Measurements from ENCODE around the gene BAD.

The BAD gene

GRCh38 chr11:64284048-64284961 is at the start of gene BAD:
Gene BAD (minus strand): TSS chr11:64284665. CDS start chr11:64284368, 297 bp downstream.
- ChIA-PET CTCF (interaction anchor here (0.5 to 1.5 kb wide), 4 partner anchors 13 to 71 kb away, joined by 3 to 8 read pairs (median 3); no protein-coding TSS in a partner anchor), POLR2A (interaction anchor here (1.0 to 8.5 kb wide), 10 partner anchors 11 to 381 kb away, joined by 3 to 81 read pairs (median 6); partner anchors contain the start of genes ESRRA, PRDX5 and TRMT112)
- peak; percentile 97 for DNase-seq (ENCODE audit: extremely low spot score)
- TF ChIP-seq PKNOX1 (IDR thresholded peaks at IDR 0.05): peak; percentile 97
- no peak for TF ChIP-seq FOXK2 (IDR thresholded peaks at IDR 0.05)

- CTCF ChIA-PET: interaction anchor here (0.9 kb wide), 1 partner anchor 16 kb away, joined by 3 read pairs; the partner anchor contains the start of genes PRDX5 and TRMT112
- no peak for DNase-seq (ENCODE audit: extremely low spot score)
- TF ChIP-seq ELF4 (IDR thresholded peaks at IDR 0.05) (no peak), SUZ12 (IDR thresholded peaks at IDR 0.05) (no peak), ARNT (IDR thresholded peaks at IDR 0.05) (no peak), FOXA1 (IDR thresholded peaks at IDR 0.05) (no peak), ZNF384 (IDR thresholded peaks at IDR 0.05) (no peak), FOXM1 (IDR thresholded peaks at IDR 0.05; ENCODE audit: borderline replicate concordance) (no peak), CTBP1 (IDR thresholded peaks at IDR 0.05; ENCODE audit: borderline replicate concordance) (no peak), FOXK2 (IDR thresholded peaks at IDR 0.05) (no peak), TARDBP (IDR thresholded peaks at IDR 0.05) (no peak), BHLHE40 (IDR thresholded peaks at IDR 0.05; ENCODE audit: borderline replicate concordance) (no peak), LEF1 (IDR thresholded peaks at IDR 0.05; ENCODE audit: borderline replicate concordance) (no peak), SP1 (IDR thresholded peaks at IDR 0.05) (no peak), PKNOX1 (IDR thresholded peaks at IDR 0.05) (no peak), HDGF (IDR thresholded peaks at IDR 0.05; ENCODE audit: borderline replicate concordance) (no peak), NFRKB (IDR thresholded peaks at IDR 0.05) (no peak), L3MBTL2 (conservative IDR thresholded peaks at IDR 0.05) (no peak)
- POLR2A ChIA-PET: interaction anchor here (5.6 kb wide), 1 partner anchor 15 kb away, joined by 60 read pairs; the partner anchor contains the start of genes PRDX5 and TRMT112
These were observed 49.1 kb upstream of the BAD start for GRCh38 chr11:64333556-64333955.

GRCh38 chr11:64331569-64332371 is 47.3 kb upstream of the BAD start:
- POLR2A ChIA-PET: interaction anchor here (0.9 to 5.6 kb wide), 9 partner anchors 9 to 147 kb away, joined by 3 to 60 read pairs (median 5); partner anchors contain the start of genes ESRRA, GPR137, PPP1R14B and PRDX5
- CTCF ChIA-PET: interaction anchor here (0.8 to 2.2 kb wide), 9 partner anchors 9 to 127 kb away, joined by 4 to 13 read pairs (median 6); partner anchors contain the start of genes CATSPERZ, CCDC88B, PRDX5 and TRMT112
- DNase-seq (ENCODE audit: extremely low spot score): peak; percentile 59
- no peak for TF ChIP-seq ELF4 (IDR thresholded peaks at IDR 0.05)
- no peak for TF ChIP-seq TARDBP (IDR thresholded peaks at IDR 0.05)
- no peak for TF ChIP-seq ZNF384 (IDR thresholded peaks at IDR 0.05)
- TF ChIP-seq LEF1 (IDR thresholded peaks at IDR 0.05; ENCODE audit: borderline replicate concordance): no peak
- no peak for TF ChIP-seq FOXA1 (IDR thresholded peaks at IDR 0.05)

GRCh38 chr11:64330888-64331287 is 46.4 kb upstream of the BAD start:
- TF ChIP-seq FOXM1 (IDR thresholded peaks at IDR 0.05; ENCODE audit: borderline replicate concordance) (no peak), LEF1 (IDR thresholded peaks at IDR 0.05; ENCODE audit: borderline replicate concordance) (no peak), ZNF384 (IDR thresholded peaks at IDR 0.05) (no peak)
- no peak for DNase-seq (ENCODE audit: extremely low spot score)
- ChIA-PET CTCF (interaction anchor here (0.7 to 2.2 kb wide), 6 partner anchors 8 to 126 kb away, joined by 4 to 13 read pairs (median 6); partner anchors contain the start of genes CCDC88B, PRDX5 and TRMT112), POLR2A (interaction anchor here (1.0 to 5.6 kb wide), 7 partner anchors 8 to 146 kb away, joined by 3 to 60 read pairs (median 5); partner anchors contain the start of genes ESRRA, PPP1R14B, PRDX5 and STIP1)

- ChIA-PET CTCF (no interaction called here), POLR2A (interaction anchor here (1.3 to 5.6 kb wide), 2 partner anchors 9 to 10 kb away, joined by 9 to 60 read pairs; partner anchors contain the start of genes PRDX5 and TRMT112)
- no peak for DNase-seq (ENCODE audit: extremely low spot score)
- TF ChIP-seq ZNF384 (IDR thresholded peaks at IDR 0.05) (no peak), ARNT (IDR thresholded peaks at IDR 0.05) (no peak)
These were observed 43.5 kb upstream of the BAD start for GRCh38 chr11:64327993-64328392.

- POLR2A ChIA-PET: interaction anchor here (1.3 kb wide), 1 partner anchor 9 kb away, joined by 9 read pairs; the partner anchor contains the start of genes PRDX5 and TRMT112
- CTCF ChIA-PET: no interaction called here
- no peak for DNase-seq (ENCODE audit: extremely low spot score)
- TF ChIP-seq CTBP1 (IDR thresholded peaks at IDR 0.05; ENCODE audit: borderline replicate concordance) (no peak), NFRKB (IDR thresholded peaks at IDR 0.05) (no peak), SP1 (IDR thresholded peaks at IDR 0.05) (no peak), TARDBP (IDR thresholded peaks at IDR 0.05) (no peak), BHLHE40 (IDR thresholded peaks at IDR 0.05; ENCODE audit: borderline replicate concordance) (no peak), ELF4 (IDR thresholded peaks at IDR 0.05) (no peak), FOXM1 (IDR thresholded peaks at IDR 0.05; ENCODE audit: borderline replicate concordance) (no peak), HDGF (IDR thresholded peaks at IDR 0.05; ENCODE audit: borderline replicate concordance) (no peak), ZNF384 (IDR thresholded peaks at IDR 0.05) (no peak), FOXA1 (IDR thresholded peaks at IDR 0.05) (no peak)
These were observed 42.9 kb upstream of the BAD start for GRCh38 chr11:64327375-64327774.
